Mammary epithelial cell (primary cell): ENCODE results near the gene GRIFIN.

Source experiments
- EZH2 ChIP-seq: IDR thresholded peaks from 2 replicates; pipeline ENCODE4 v1.6.1; 2012; ENCODE audit warnings: low read length, inconsistent platforms, borderline replicate concordance
- TF ChIP-seq, protein P1 (sequence below), 2 donors: IDR thresholded peaks in 1 of 2; conservative IDR thresholded peaks in 1 of 2; 2 replicates each; pipeline ENCODE4 v1.5.1; 2011 to 2012; ENCODE audit warnings: inconsistent platforms in 2 of 2, low read length in 2 of 2, mild to moderate bottlenecking in 2 of 2, control low read depth in 1 of 2, low read depth in 1 of 2; ENCODE audit not compliant: insufficient read depth in 1 of 2; ENCODE audit errors: extremely low read depth in 1 of 2

DNA sequence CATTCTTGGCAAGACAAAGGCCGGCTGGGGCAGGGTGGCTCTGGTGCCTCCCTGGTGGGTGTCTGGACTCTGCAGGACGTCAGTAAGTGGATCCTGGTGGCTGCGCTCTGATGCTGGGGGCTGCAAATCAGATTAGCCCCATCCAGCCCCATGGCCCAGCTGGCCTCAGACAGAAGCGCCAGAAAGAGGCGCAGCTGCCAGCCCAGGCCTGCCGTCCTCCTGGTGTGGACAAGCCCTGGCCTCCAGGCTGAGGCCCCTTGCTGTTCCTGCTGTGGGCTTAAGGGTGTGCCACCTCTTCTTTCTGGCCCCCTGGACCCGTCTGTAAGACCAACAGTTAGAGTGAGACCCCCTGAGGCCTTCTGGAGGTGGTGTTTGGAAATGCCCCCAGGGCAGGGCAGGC is 37.5 kb upstream of the GRIFIN start:
- no peak for TF ChIP-seq EZH2
- TF ChIP-seq, protein P1, sequence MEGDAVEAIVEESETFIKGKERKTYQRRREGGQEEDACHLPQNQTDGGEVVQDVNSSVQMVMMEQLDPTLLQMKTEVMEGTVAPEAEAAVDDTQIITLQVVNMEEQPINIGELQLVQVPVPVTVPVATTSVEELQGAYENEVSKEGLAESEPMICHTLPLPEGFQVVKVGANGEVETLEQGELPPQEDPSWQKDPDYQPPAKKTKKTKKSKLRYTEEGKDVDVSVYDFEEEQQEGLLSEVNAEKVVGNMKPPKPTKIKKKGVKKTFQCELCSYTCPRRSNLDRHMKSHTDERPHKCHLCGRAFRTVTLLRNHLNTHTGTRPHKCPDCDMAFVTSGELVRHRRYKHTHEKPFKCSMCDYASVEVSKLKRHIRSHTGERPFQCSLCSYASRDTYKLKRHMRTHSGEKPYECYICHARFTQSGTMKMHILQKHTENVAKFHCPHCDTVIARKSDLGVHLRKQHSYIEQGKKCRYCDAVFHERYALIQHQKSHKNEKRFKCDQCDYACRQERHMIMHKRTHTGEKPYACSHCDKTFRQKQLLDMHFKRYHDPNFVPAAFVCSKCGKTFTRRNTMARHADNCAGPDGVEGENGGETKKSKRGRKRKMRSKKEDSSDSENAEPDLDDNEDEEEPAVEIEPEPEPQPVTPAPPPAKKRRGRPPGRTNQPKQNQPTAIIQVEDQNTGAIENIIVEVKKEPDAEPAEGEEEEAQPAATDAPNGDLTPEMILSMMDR (conservative IDR thresholded peaks at IDR 0.05 in 1 of 2, IDR thresholded peaks at IDR 0.05 in 1 of 2; ENCODE audit: extremely low read depth in 1 of 2, insufficient read depth in 1 of 2, low read depth in 1 of 2, low read length in 2 of 2) = no peak
